Measurements from ENCODE around the gene FTL.
A peak's percentile ranks its signal among the peaks of the same experiment; 100 is the strongest.

The FTL gene

DNA sequence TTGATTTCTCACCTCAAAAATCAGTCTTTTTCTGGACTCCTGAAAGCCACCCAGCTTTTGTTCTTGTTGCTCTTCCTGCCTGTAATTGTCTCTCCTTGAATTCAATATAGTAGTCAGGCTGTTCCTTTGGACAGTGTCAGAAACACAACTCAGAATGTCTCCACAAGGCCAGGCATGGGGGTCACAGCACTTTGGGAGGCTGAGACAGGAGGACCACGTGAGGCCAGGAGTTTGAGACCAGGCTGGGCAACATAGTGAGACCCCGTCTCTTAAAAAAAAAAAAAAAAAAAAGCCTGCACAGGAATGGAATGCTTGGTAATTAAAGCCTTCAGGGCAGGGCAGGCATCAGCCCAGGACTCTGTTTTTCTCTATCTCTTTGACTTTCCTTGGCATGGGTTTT, 19.3 kb upstream of the FTL start:
- no peak for DNase-seq (ENCODE audit: low read depth)

- DNase-seq (ENCODE audit: low read depth): no peak
These were observed 18.4 kb upstream of the FTL start for GRCh38 chr19:48946463-48947257.

DNA sequence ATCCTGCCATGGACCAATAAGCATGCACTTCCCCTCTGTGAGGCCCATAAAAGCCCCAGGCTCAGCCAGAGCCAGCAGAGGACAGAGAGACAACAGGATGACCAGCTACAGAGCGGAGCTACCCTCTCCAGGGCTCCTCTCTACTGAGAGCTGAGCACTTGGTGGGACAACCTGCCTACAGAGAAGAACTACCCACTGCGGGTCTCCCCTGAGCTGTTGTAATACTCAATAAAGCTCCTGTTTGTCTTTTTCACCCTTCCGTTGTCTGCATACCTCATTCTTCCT, 17.9 kb upstream of the FTL start:
- DNase-seq (ENCODE audit: low read depth): no peak

DNA sequence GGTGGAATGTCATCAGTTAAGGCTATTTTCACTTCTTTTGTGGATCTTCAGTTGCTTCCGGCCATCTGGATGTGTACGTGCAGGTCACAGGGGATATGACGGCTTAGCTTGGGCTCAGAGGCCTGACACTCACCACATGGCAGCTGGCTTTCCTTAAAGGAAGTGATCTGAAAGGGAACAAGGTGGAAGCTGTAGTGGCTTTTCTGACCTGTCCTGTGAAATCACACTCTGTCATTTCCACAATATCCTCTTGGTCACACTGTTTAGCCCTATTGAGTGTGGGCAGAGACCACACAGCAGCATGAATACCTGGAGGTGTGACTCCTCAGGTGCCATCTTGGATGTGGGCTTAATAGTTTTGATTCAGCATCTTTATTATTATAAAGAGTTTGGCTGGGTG, 14.9 kb upstream of the FTL start:
- no peak for DNase-seq (ENCODE audit: low read depth)

GRCh38 chr19:48950830-48951519, 14.1 kb upstream of the FTL start:
- DNase-seq (ENCODE audit: low read depth): no peak

DNA sequence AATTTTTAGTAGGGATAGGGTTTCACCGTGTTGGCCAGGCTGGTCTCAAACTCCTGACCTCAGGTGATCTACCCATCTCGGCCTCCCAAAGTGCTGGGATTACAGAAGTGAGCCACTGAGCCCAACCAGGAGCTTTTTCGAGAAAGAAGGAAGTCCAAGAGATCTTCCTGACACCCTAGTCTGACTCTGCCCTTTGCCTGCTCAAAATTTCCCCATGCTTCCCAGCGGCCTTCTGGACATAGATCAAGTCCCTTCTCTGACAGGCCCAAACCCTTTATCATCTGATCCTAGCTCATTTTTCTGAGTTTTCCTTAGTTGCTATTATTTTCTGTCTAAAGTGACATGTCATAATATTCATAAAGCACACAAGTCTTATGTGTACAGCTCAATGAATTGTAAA, 12.0 kb upstream of the FTL start:
- DNase-seq (ENCODE audit: low read depth): no peak

DNA sequence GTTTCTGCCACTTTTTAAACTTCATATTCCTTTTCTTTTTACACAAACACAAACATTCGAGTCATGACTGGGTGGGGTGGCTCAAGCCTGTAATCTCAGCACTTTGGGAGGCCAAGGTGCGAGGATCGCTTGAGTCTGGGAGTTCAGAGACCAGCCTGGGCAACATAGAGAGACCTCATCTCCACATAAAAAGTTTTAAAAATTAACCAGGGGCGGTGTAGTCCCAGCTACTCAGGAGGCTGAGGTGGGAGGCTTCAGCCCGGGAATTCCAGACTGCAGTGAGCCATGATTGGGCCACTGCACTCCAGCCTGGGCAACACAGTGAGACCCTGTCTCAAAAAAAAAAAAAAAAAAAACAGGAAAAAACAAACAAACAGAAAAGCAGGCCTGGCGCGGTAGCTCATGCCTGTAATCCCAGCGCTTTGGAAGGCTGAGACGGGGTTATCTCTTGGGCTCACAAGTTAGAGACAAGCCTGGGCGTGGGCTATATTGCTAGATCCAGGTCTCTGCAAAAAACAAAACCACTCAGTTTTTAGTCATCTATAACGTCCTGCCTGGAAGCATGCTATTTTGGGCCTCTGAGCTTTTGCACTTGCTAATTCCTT, 11.0 kb upstream of the FTL start:
- DNase-seq (ENCODE audit: low read depth): no peak

- DNase-seq (ENCODE audit: low read depth): peak; percentile 88
These were observed 10.4 kb upstream of the FTL start, which contains the start of gene BAX for GRCh38 chr19:48954595-48955307. Gene BAX, plus strand, starts transcription at chr19:48954875. Its CDS starts 54 bp downstream, at chr19:48954929.

GRCh38 chr19:48955308-48955958, 9.7 kb upstream of the FTL start:
- DNase-seq (ENCODE audit: low read depth): no peak

DNA sequence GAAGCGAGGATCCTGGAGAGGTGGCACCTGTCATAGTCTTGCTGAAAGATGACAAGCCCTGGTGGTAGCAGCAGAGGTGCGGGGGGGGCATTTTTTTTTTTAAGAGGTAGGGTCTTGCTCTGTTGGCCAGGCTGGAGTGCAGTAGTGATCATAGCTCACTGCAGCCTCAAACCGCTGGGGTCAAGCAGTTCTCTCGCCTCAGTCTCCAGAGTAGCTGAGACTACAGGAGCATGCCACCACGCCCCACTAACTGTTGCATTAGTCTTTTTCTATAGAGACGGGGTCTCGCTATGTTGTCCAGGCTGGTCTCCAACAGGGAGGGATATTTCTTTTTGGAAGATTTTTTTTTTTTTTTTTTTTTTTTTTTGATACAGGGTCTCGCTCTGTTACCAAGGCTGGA, 7.1 kb upstream of the FTL start:
- no peak for DNase-seq (ENCODE audit: low read depth)

- no peak for DNase-seq (ENCODE audit: low read depth)
These were observed 5.5 kb upstream of the FTL start for GRCh38 chr19:48959341-48960239.

DNA sequence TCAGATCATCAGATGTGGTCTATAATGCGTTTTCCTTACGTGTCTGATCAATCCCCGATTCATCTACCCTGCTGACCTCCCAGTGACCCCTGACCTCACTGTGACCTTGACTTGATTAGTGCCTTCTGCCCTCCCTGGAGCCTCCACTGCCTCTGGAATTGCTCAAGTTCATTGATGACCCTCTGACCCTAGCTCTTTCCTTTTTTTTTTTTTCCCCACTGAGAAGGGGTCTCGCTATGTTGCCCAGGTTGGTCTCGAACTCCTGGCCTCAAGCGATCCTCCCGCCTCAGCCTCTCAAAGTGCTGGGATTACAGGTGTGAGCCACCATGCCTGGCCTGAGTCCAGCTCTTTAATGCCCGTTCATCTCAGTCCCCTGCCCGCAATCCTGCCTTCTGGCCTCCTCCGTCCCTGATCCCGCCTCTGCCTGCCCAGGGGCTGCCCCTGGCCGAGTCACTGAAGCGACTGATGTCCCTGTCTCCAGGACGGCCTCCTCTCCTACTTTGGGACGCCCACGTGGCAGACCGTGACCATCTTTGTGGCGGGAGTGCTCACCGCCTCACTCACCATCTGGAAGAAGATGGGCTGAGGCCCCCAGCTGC, 4.0 kb upstream of the FTL start:
- no peak for DNase-seq (ENCODE audit: low read depth)

DNA sequence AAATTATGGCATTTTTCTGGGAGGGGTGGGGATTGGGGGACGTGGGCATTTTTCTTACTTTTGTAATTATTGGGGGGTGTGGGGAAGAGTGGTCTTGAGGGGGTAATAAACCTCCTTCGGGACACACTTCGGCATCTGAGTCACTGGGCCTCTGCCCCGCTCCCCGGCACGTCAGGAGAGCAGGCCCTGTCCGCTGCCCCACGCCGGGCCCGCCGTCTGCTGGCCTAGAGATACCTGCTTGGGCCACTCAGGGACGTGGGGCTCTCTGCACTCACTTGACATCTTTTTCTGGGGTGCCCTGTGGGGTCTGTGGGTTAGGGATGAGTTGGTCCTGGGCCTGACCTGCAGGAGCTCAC, 3.5 kb upstream of the FTL start:
- no peak for DNase-seq (ENCODE audit: low read depth)

DNA sequence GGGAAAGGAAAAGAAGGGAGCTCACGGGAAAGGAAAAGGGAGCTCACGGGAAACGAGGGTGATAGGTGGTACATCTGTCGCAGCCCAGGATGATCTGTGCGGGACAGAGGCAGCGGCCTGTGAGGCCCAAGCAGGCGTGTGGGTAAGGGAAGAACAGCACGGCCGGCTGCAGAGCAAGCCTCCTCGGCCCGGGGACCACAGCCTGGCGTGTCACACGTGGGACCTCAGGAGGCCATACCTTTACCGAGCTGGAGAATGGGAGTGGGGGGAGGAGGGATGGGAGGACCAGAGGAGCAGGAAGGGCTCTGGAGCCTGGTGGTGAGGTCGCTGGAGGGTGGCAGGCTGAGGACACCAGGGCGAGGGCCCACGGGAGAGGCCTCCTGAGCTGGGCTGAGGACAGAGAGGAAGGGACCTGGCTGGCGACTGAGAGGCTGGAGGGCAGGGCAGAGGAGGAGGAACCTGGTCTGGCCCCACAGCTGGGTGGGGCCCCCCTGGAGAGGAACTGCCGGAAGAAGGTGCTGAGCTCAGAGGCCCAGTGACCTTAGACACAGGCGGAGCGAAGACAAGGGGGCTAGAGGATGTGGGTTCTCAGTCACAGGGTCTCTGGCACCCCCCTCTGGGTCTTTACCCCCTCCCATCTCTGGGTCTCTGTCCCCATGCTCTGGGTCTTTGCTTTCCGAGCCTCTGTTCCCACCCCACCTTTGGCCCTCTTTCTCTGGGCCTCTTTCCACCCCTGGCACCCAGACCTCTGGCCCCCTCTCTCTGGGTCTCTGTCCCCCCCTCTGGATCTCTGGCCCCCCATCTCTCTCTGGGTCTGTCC, 2.9 kb upstream of the FTL start:
- no peak for DNase-seq (ENCODE audit: low read depth)

DNA sequence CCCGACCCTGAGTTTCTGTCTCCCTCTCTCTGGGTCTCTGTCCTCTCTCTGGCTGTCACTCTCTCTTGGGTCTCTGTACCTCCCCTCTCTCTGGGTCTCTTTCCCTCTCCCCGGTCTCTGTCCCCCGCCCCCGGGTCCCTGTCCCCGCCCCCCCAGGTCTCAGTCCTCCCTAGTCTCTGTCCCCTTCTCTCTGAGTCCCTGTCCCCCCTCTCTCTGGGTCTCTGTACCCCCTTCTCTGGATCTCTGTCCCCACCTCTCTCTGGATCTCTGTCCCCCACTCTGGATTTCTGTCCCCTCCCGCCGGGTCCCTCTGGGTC, 2.3 kb upstream of the FTL start:
- DNase-seq (ENCODE audit: low read depth): no peak

- peak; percentile 55 for DNase-seq (ENCODE audit: low read depth)
These were observed 1.5 kb upstream of the FTL start for GRCh38 chr19:48963371-48964204.

DNA sequence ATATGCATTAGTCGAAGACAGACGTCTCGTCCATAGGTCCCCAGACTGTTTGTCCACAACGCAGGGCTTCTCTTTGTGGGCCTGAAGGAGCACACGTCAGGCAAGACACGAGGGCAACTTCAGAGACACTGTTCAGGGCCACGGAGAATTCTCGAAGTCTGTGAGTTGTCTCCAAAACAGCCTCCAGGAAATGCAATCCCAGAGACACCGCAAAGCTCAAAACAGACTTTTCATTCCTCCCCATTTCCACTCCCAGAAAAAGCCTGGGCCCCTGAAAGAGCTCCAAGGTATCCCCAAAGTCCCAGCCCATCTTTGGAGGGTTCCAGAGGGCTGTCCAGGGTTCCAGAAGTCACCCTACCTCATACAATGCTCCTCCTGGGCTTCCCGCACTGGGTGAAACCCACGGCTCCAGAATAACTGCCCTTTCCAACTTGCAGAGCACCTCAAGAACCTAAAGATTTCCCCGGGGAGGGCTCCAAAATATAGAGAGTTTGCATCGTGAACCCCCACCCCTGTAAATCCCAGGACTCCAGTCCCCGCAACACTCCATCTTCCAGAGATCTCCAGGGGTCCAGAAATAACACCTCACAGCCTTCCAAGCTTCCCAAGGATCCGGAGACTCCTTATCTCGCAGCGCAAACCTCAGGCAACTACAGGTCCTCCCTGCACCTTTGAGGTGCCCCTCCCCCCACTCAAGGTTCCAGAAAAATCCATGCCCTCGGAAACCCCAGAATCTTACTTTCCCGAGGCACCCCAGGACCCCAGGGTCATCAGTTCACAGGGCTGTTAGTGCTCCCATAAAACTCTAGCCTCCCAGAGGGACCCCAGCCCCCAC, 687 bp upstream of the FTL start:
- DNase-seq (ENCODE audit: low read depth): no peak

GRCh38 chr19:48965806-48966540, 864 bp downstream of the FTL start:
- DNase-seq (ENCODE audit: low read depth): peak; percentile 84
